HL-60 (cell line): ENCODE results near the gene SH3RF1.

Experiments
- DNase-seq, 2 experiments: peaks; one replicate each; pipeline ENCODE4 v3.0.0-alpha.2; 2010 to 2020; ENCODE audit warnings: low read depth in 1 of 2, low spot score in 1 of 2
- H3K27ac ChIP-seq: fragments of 250-450 bp; sonication (Bioruptor Pico); replicated peaks from 2 replicates; pipeline ENCODE4 v1.5.1; 2020; ENCODE audit warnings: mild to moderate bottlenecking, moderate library complexity
- H3K27me3 ChIP-seq: fragments of 250-450 bp; sonication (Bioruptor Pico); 2 replicates; pipeline ENCODE4 v1.5.1; 2021; ENCODE audit warnings: mild to moderate bottlenecking, moderate library complexity; ENCODE audit not compliant: insufficient read depth, poor library complexity, severe bottlenecking
- H3K4me3 ChIP-seq: replicated peaks from 2 replicates; pipeline ENCODE4 v1.5.1; 2011; ENCODE audit warnings: mild to moderate bottlenecking, control low read depth, low read length; ENCODE audit not compliant: insufficient read depth
- CTCF ChIP-seq: IDR thresholded peaks from one replicate; pipeline ENCODE4 v1.5.1; 2011; ENCODE audit warnings: low read length, control low read depth, inconsistent platforms; ENCODE audit not compliant: insufficient read depth
- GABPA ChIP-seq: IDR thresholded peaks from 2 replicates; pipeline ENCODE4 v1.6.1; 2012; ENCODE audit warnings: low read depth
- POLR2AphosphoS5 ChIP-seq: IDR thresholded peaks from 2 replicates; pipeline ENCODE4 v1.6.1; 2012; ENCODE audit warnings: low read depth
- REST ChIP-seq: IDR thresholded peaks from 2 replicates; pipeline ENCODE4 v1.6.1; 2012; ENCODE audit warnings: low read depth; ENCODE audit not compliant: insufficient replicate concordance
- SPI1 ChIP-seq: IDR thresholded peaks from 2 replicates; pipeline ENCODE4 v1.6.1; 2012; ENCODE audit warnings: low read depth, mild to moderate bottlenecking, borderline replicate concordance

Gene SH3RF1

GRCh38 chr4:169074117-169074516 lies 196.6 kb downstream of the SH3RF1 start:
- Histone ChIP-seq H3K27me3 (no peaks in the 10 kb centered on the region), H3K27ac (no peak overlapping the region), H3K4me3 (no peak overlapping the region)
- DNase-seq: no peak
- no peak for TF ChIP-seq SPI1
- no peak for TF ChIP-seq REST
- no peak for TF ChIP-seq CTCF
- TF ChIP-seq GABPA: no peak
- no peak for TF ChIP-seq POLR2AphosphoS5

GRCh38 chr4:169071747-169072146 lies 199.0 kb downstream of the SH3RF1 start:
- Histone ChIP-seq H3K4me3 (no peak overlapping the region), H3K27me3 (no peaks in the 10 kb centered on the region), H3K27ac (no peak overlapping the region)
- DNase-seq: no peak
- TF ChIP-seq CTCF (no peak), GABPA (no peak), REST (no peak), SPI1 (no peak)

- no peak overlapping the region for H3K4me3 ChIP-seq
- no peak overlapping the region for H3K27ac ChIP-seq
- TF ChIP-seq GABPA: no peak
- TF ChIP-seq POLR2AphosphoS5: no peak
- no peak for TF ChIP-seq CTCF
- TF ChIP-seq SPI1: no peak
- TF ChIP-seq REST: no peak
- no peaks in the 10 kb centered on the region for H3K27me3 ChIP-seq
- no peak for DNase-seq
Observed at GRCh38 chr4:169070895-169071218, 199.9 kb downstream of the SH3RF1 start.
